LNCaP clone FGC (cell line): ENCODE results near the gene KRTAP5-4.
"Not testable (repeated sequence)": the region's sequence is repeated elsewhere in the genome, so short reads cannot be mapped to it uniquely, and the experiment has no call there.

Experiments used
- DNase-seq: peaks from one replicate; pipeline ENCODE4 v3.0.0-alpha.2; 2011; ENCODE audit warnings: low read depth
- H3K4me3 ChIP-seq: 2 replicates; pipeline ENCODE4 v1.5.1; 2011; ENCODE audit warnings: mild to moderate bottlenecking, low read depth, low read length, control low read depth
- TF ChIP-seq, protein P1 (sequence below): IDR thresholded peaks from 2 replicates; pipeline ENCODE4 v1.5.1; 2012; ENCODE audit warnings: mild to moderate bottlenecking; ENCODE audit not compliant: control insufficient read depth, insufficient read depth; ENCODE audit errors: extremely low read depth

KRTAP5-4 gene

DNA sequence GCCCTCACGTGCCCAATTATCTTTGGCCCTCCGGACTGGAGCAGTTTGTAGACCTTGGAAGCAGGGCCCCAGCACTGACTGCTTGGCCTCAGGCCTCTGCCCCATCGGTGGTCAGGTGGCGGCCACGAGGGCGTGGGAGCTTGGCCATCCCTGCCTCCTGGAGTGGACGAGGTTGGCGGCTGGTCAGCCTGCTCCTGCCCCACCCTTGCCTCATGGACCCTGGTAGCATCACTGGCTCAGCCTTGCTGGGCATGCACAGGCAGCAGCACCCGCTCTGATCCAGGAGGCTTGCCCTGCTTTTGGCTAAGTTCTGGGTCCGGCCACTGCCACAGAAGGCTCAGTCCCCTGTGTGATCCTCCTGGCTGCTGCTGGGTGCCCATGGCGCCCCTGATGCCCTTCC, 17.8 kb downstream of the KRTAP5-4 start:
- TF ChIP-seq, protein P1, sequence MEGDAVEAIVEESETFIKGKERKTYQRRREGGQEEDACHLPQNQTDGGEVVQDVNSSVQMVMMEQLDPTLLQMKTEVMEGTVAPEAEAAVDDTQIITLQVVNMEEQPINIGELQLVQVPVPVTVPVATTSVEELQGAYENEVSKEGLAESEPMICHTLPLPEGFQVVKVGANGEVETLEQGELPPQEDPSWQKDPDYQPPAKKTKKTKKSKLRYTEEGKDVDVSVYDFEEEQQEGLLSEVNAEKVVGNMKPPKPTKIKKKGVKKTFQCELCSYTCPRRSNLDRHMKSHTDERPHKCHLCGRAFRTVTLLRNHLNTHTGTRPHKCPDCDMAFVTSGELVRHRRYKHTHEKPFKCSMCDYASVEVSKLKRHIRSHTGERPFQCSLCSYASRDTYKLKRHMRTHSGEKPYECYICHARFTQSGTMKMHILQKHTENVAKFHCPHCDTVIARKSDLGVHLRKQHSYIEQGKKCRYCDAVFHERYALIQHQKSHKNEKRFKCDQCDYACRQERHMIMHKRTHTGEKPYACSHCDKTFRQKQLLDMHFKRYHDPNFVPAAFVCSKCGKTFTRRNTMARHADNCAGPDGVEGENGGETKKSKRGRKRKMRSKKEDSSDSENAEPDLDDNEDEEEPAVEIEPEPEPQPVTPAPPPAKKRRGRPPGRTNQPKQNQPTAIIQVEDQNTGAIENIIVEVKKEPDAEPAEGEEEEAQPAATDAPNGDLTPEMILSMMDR = no peak
- DNase-seq = no peak
- H3K4me3 ChIP-seq = no peak overlapping the region

DNA sequence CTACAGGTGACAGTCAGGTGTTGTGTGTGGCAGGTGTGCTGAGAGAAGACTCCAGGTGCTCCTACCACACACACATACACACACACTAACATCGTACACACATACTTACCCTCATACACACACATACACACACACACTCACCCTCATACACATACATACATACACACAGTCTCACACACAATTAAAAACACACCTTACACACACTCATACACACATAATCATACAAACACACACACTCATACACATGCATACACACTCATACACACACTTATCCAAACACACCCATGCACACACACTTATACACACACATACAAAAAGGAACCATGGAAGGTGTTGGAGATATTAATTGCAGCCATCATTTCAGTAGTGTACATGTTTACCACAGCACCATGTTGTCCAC, 18.3 kb downstream of the KRTAP5-4 start:
- no peak for DNase-seq
- no peak overlapping the region for H3K4me3 ChIP-seq
- TF ChIP-seq, protein P1 = no peak

DNA sequence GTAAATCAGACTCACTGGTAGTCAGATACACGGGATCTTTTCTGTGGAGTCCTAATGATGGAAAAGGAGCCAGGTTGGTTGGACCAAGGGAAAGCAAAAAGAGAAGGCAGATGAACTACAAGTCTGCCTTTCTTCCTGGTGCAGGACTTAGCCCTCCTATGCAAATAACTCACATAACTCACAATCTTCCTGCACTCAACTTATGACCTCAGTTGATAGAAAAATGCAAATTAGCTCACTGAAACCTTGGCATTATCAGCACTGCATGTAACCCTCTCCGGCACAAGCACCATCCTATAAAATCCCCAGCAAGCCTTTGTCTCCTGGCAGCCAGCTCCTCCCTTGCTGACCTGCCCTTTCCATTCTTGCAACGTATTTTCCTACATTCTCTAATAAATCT, 20.3 kb downstream of the KRTAP5-4 start:
- H3K4me3 ChIP-seq, DNase-seq: not testable (repeated sequence)

DNA sequence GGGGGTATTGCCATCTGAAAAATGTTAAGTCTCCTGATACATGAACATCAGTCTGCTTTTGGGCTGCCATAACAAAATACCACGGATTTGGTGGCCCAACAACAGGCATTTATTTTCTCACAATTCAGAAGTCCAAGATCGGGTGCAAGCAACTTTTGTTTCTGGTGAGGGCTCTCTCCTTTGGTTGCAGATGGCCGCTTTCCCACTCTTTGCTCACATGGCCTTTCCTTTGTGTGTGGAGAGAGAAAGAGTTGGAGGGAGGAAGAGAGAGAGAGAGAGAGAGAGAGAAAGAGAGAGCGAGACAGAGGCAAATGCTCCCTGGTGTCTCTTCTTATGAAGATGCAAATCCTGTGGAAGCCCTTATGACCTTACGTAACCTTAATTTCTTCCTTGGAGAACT, 21.3 kb downstream of the KRTAP5-4 start:
- DNase-seq = no peak
- H3K4me3 ChIP-seq = no peak overlapping the region
- TF ChIP-seq, protein P1 = no peak

DNA sequence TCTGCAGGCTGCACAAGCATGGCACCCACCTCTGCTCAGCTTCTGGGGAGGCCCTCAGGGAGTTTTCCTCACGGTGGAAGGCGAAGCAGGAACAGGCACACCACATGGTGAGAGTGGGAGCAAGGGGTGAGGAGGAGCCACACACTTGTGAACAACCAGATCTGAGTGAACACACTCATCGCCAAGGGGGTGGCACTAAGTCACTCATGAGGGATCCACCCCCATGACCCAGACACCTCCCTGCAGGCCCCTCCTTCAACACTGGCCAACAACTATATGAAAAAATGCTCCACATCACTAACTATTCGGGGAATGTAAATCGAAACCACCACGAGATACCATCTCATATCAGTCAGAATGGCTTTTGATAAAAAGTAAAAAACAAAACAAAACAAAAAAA, 23.1 kb downstream of the KRTAP5-4 start:
- DNase-seq = no peak
- H3K4me3 ChIP-seq = no peak overlapping the region
- TF ChIP-seq, protein P1 = no peak

DNA sequence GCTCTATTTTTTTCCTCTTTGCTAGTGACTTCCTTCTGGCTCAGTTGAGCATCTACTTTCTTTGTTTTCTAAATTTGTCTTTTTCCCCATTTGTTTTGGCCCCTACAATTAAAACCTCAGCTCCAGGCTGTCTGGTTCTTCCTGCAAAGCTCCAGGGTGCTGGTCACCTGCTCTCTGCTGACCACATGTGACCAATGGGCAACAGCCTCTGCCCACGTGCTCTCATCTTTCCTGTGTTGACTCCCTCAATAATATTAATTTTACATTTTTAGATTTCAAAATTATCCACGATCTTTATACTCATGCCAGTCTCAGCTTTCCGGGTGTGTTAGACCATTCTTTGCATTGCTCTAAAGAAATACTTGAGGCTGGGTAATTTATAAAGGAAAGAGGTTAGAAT, 23.5 kb downstream of the KRTAP5-4 start:
- DNase-seq, H3K4me3 ChIP-seq: not testable (repeated sequence)

DNA sequence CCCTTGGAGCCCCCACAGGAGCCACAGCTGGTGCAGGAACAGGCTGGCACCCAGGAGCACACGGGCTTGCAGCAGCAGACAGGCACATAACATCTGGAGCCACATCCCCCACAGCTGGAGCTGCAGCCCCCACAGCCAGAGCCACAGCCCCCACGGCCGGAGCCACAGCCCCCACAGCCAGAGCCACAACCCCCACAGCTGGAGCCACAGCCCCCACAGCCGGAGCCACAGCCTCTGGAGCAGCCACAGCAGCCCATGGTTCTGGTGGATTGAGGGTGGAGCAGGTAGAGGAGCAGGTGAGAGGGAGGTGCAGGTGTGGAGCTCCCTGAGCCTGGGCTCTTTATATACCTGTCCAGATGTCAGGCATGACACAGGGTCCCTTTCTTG, 24.0 kb downstream of the KRTAP5-4 start, which contains the start of gene KRTAP5-2:
TSS of gene KRTAP5-2 (minus strand) at position 301 of the 387 bp plus-strand sequence. CDS start at position 257, 44 bp downstream.
- TF ChIP-seq, protein P1 = no peak
- no peak for DNase-seq

DNA sequence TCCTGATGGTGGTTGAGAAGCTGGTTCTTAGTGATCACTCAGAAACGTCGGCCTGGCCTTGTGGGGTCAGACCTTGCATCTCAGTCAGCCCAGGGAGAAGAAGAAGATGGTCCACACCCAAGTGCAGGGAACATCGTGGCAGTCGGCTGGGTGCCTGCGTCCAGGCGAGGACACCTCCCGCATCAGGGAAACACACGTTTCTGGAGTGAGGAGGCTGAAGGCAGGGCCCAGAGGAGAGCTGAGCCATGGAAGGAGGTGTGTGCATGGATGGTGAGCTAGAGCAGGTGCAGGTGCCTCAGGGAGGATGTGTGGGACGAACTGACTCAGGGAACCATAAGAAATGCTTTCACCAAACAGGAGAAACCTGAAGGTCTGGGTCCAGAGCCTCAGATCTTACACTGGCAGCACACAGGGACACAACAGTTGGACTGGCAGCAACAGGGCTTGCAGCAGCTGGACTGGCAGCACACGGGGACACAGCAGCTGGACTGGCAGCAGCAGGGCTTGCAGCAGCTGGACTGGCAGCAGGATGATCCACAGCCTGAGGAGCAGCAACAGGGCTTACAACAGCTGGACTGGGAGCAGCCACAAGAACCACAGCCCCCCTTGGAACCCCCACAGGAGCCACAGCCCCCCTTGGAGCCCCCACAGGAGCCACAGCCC, 24.5 kb downstream of the KRTAP5-4 start:
- H3K4me3 ChIP-seq = no peak overlapping the region
- no peak for DNase-seq
- TF ChIP-seq, protein P1 = no peak

More for the DNA sequence above, 24.0 kb downstream of the KRTAP5-4 start, which contains the start of gene KRTAP5-2:
- no peak within 1 kb of the TSS for H3K4me3 ChIP-seq

DNA sequence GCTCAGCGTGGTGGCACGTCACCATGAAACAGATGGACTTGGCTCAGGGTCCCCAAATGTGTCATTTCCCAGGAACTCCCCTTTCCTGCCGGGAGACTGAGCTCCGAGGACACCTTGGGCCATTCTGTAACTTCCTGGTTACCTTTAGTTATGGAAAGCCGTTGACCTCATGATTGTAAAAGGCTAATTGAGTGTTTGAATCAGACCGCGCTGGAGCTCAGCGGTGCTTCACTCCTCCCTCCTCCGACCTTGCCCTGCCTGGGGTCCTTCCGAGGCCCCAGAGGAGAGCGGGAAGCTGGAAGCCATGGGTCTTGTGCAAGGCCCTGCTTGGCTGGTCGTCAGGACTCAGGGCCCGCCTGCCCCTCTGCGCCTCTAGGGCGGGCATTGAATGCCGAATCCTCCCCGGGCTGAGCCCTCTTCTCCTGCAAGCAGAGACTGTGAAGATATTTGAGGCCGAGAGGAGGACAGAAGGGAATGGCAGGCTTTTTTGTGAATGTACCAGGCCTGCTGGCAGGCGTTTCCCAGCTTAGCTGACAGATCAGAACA, 25.3 kb downstream of the KRTAP5-4 start:
- not testable (repeated sequence) for DNase-seq, H3K4me3 ChIP-seq
